ENCODE results near the gene SMIM29. TPM values are rescaled to one million over a fixed set of nuclear protein-coding genes. Genes with fewer than 3 reads are reported as not detected.

SMIM29 gene
- total RNA-seq, 1 experiment from 2014 or later, result 24.0 TPM

GRCh38 chr6:34232901-34233300 lies 15.9 kb downstream of the SMIM29 start:
- BruUV-seq (replicated peaks), result no TSS peak
- intact Hi-C loops (cut with micrococcal nuclease; ENCODE audit: unreplicated experiment), result no loop called here
- H3K4me1 ChIP-seq (ENCODE audit: insufficient read depth, low read length, poor library complexity, severe bottlenecking), result peaks cover 9% of the 10 kb centered on the region
- DNase-seq (ENCODE audit: low spot score), result no peak
- no peaks in the 10 kb centered on the region for H3K27me3 ChIP-seq (replicated peaks; ENCODE audit: insufficient read depth, low read depth, low read length, poor library complexity)
- no peak overlapping the region for H3K4me3 ChIP-seq (ENCODE audit: low read depth, low read length, poor library complexity, severe bottlenecking)
- no peak for TF ChIP-seq EZH2 (IDR thresholded peaks at IDR 0.05; ENCODE audit: borderline replicate concordance, low read depth, low read length, poor library complexity, severe bottlenecking)
- TF ChIP-seq CTCF (conservative IDR thresholded peaks at IDR 0.05; ENCODE audit: low read depth, low read length), result no peak
- ChIA-PET CTCF (no interaction called here), POLR2A (ENCODE audit: low non-redundant PET) (no interaction called here)
- H3K27ac ChIP-seq (ENCODE audit: low read depth, low read length, poor library complexity, severe bottlenecking), result no peak overlapping the region
- no peaks in the 10 kb centered on the region for H3K9me3 ChIP-seq (ENCODE audit: low read depth, low read length, poor library complexity, severe bottlenecking)
- no peaks in the 10 kb centered on the region for H3K36me3 ChIP-seq (ENCODE audit: insufficient read depth, low read length, poor library complexity, severe bottlenecking)

DNA sequence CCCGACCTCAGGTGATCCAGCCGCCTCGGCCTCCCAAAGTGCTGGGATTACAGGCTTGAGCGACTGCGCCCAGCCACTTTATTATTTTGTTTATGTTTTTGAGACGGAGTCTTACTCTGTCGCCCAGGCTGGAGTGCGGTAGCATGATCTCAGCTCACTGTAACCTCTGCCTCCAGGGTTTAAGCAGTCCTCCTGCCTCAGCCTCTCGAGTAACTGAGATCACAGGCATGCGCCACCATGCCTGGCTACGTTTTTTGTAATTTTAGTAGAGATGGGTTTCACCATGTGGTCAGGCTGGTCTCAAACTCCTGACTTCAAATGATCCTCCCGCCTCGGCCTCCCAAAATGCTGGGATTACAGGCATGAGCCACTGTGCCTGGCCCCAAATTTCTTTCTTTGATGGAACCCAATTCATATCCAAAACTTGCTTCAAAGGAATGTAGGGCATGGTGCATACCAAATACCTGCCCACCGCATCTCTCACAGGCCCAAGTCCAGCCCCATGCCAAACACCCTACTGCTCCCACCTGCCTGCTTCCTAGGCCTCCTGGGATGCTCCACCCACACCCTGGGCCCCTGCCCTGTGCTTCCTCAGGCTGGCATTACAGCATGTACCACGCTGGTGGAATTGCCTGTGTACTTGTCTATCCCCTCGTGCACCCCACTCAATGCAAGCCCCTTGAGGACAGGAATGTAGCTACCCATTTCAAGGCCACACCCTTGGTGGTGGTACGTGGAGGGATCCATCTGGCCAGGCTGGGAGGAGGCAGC lies 17.1 kb downstream of the SMIM29 start:
- no peaks in the 10 kb centered on the region for H3K9me3 ChIP-seq (ENCODE audit: low read depth, low read length, poor library complexity, severe bottlenecking)
- no peak for TF ChIP-seq CTCF (conservative IDR thresholded peaks at IDR 0.05; ENCODE audit: low read depth, low read length)
- no peak for TF ChIP-seq EZH2 (IDR thresholded peaks at IDR 0.05; ENCODE audit: borderline replicate concordance, low read depth, low read length, poor library complexity, severe bottlenecking)
- no peak overlapping the region for H3K4me3 ChIP-seq (ENCODE audit: low read depth, low read length, poor library complexity, severe bottlenecking)
- BruUV-seq (replicated peaks), result no TSS peak
- H3K4me1 ChIP-seq (ENCODE audit: insufficient read depth, low read length, poor library complexity, severe bottlenecking), result peaks cover 8% of the 10 kb centered on the region
- no peaks in the 10 kb centered on the region for H3K27me3 ChIP-seq (replicated peaks; ENCODE audit: insufficient read depth, low read depth, low read length, poor library complexity)
- H3K27ac ChIP-seq (ENCODE audit: low read depth, low read length, poor library complexity, severe bottlenecking), result no peak overlapping the region
- ChIA-PET POLR2A (ENCODE audit: low non-redundant PET) (no interaction called here), CTCF (interaction anchor here (1.1 kb wide), 1 partner anchor 36 kb away, joined by 3 read pairs; no protein-coding TSS in a partner anchor)
- intact Hi-C loops (cut with micrococcal nuclease; ENCODE audit: unreplicated experiment), result no loop called here
- no peak for DNase-seq (ENCODE audit: low spot score)
- H3K36me3 ChIP-seq (ENCODE audit: insufficient read depth, low read length, poor library complexity, severe bottlenecking), result no peaks in the 10 kb centered on the region

GRCh38 chr6:34230653-34231371 lies 18.0 kb downstream of the SMIM29 start:
- CTCF ChIA-PET, result interaction anchor here (1.1 kb wide), 1 partner anchor 35 kb away, joined by 3 read pairs; no protein-coding TSS in a partner anchor
- no peak overlapping the region for H3K27ac ChIP-seq (ENCODE audit: low read depth, low read length, poor library complexity, severe bottlenecking)
- no peaks in the 10 kb centered on the region for H3K36me3 ChIP-seq (ENCODE audit: insufficient read depth, low read length, poor library complexity, severe bottlenecking)
- H3K4me1 ChIP-seq (ENCODE audit: insufficient read depth, low read length, poor library complexity, severe bottlenecking), result peaks cover 1% of the 10 kb centered on the region
- H3K9me3 ChIP-seq (ENCODE audit: low read depth, low read length, poor library complexity, severe bottlenecking), result no peaks in the 10 kb centered on the region
- no peak overlapping the region for H3K4me3 ChIP-seq (ENCODE audit: low read depth, low read length, poor library complexity, severe bottlenecking)
- no peaks in the 10 kb centered on the region for H3K27me3 ChIP-seq (replicated peaks; ENCODE audit: insufficient read depth, low read depth, low read length, poor library complexity)
- no TSS peak for BruUV-seq (replicated peaks)
- intact Hi-C loops (cut with micrococcal nuclease; ENCODE audit: unreplicated experiment), result no loop called here
- POLR2A ChIA-PET (ENCODE audit: low non-redundant PET), result no interaction called here
- DNase-seq (ENCODE audit: low spot score), result no peak
- TF ChIP-seq EZH2 (IDR thresholded peaks at IDR 0.05; ENCODE audit: borderline replicate concordance, low read depth, low read length, poor library complexity, severe bottlenecking), result no peak
- no peak for TF ChIP-seq CTCF (conservative IDR thresholded peaks at IDR 0.05; ENCODE audit: low read depth, low read length)
